ENCODE measurements around the gene ITPR2.

The ITPR2 gene

DNA sequence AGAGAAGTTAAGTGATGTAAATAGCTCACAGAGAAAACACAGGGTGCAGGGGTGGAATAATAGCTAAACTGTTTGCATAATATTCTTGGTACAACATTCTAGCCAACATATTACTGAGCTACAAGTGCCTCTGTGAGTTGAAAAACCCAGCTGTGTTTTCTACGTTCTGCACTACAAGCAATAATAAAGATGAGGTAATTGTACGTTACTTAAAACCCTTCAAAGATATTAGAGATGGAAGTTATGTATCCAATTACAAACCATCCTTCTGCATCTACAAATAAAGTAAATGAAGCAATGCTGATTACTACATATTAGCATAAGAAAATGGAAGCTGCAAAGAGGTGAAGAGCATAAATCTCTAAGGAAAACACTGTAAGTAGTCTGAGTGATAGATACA is 366.3 kb downstream of the ITPR2 start:
- CTCF ChIA-PET = interaction anchor here (1.3 to 2.0 kb wide), 3 partner anchors 21 to 37 kb away, joined by 3 to 7 read pairs (median 3); no protein-coding TSS in a partner anchor
- DNase-seq (ENCODE audit: extremely low spot score) = no peak

DNA sequence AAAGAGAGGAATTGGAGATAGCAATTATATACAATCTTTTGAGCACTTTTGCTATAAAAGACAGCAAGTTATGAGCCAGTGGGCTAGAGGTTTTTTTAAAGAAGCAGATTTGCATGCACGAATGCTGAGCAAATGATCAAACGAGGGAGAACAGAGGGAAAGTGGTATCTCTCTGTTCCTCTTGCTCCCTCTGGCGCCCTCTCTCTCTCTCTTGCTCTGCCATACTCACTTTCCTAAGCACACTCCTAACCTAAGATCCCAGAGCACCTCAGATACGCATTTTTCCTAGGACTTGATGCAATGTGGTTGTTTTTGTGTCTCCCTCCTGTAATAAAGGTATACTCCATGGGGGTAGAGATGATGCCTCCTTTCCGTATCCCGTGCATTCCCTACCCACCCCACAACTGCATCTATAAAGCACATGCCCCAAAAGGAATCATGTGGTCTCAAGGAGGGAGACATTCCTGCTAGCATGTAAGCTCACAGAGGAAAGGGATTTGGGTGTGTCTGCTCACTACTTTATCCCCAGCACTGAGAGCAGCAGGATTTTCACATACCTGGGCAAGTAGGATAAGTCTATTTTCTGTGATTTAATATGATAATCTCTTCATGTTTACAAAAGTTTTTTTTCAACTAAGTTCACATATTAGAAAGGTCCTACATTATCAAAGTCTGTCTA is 367.4 kb downstream of the ITPR2 start:
- no peak for DNase-seq (ENCODE audit: extremely low spot score)
- TF ChIP-seq, protein P1, sequence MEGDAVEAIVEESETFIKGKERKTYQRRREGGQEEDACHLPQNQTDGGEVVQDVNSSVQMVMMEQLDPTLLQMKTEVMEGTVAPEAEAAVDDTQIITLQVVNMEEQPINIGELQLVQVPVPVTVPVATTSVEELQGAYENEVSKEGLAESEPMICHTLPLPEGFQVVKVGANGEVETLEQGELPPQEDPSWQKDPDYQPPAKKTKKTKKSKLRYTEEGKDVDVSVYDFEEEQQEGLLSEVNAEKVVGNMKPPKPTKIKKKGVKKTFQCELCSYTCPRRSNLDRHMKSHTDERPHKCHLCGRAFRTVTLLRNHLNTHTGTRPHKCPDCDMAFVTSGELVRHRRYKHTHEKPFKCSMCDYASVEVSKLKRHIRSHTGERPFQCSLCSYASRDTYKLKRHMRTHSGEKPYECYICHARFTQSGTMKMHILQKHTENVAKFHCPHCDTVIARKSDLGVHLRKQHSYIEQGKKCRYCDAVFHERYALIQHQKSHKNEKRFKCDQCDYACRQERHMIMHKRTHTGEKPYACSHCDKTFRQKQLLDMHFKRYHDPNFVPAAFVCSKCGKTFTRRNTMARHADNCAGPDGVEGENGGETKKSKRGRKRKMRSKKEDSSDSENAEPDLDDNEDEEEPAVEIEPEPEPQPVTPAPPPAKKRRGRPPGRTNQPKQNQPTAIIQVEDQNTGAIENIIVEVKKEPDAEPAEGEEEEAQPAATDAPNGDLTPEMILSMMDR (IDR thresholded peaks at IDR 0.05; ENCODE audit: control extremely low read depth, extremely low read depth, low read depth, missing control alignments) = no peak
- CTCF ChIA-PET = interaction anchor here (1.3 to 2.0 kb wide), 3 partner anchors 20 to 36 kb away, joined by 3 to 7 read pairs (median 3); no protein-coding TSS in a partner anchor
- POLR2A ChIA-PET = no interaction called here

More for the DNA sequence above, 366.3 kb downstream of the ITPR2 start:
- TF ChIP-seq, protein P1 (IDR thresholded peaks at IDR 0.05; ENCODE audit: control extremely low read depth, extremely low read depth, low read depth, missing control alignments) = no peak
- POLR2A ChIA-PET = no interaction called here

DNA sequence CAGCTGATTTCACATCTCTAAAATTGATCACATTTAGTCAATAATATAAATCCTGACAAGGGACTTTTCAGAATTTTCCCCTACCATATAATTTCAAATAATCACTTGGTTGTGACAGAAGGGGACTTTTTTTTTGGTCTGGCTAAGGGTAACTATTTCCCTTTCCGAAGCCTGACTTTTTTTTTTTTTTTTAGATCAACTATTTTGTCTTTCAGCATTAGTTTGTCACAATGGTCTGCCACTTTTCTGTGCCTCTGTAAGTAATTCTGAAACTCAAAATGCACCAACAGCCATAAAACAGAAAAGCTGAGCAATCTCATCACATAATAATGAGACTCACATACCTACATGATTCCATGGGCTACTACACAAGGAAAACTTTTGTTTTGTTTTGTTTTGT is 371.2 kb downstream of the ITPR2 start:
- CTCF ChIA-PET = no interaction called here
- DNase-seq (ENCODE audit: extremely low spot score) = no peak
- TF ChIP-seq, protein P1 (IDR thresholded peaks at IDR 0.05; ENCODE audit: control extremely low read depth, extremely low read depth, low read depth, missing control alignments) = no peak
- POLR2A ChIA-PET = no interaction called here

DNA sequence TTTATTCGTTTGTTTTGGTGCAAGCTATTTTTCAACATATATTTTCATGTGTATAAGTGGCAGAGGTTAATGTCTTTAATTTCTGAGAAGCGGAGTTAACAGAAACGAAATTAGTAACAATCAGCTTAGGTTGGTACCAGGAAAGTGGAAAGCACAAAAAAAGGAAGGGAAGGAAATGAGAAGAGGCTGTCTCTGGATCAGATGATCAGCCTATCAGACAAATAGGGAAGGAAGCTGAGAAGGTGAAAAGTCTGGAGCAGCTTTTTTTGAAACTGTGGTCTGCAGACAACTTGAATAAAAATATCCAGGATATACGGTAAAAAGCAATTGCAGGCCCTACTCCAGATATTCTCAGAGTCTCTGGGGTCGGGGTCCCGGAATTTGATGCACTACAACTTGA is 372.6 kb downstream of the ITPR2 start:
- DNase-seq (ENCODE audit: extremely low spot score) = no peak
- POLR2A ChIA-PET = no interaction called here
- TF ChIP-seq, protein P1 (IDR thresholded peaks at IDR 0.05; ENCODE audit: control extremely low read depth, extremely low read depth, low read depth, missing control alignments) = no peak
- CTCF ChIA-PET = interaction anchor here (0.8 kb wide), 1 partner anchor 15 kb away, joined by 5 read pairs; no protein-coding TSS in a partner anchor

DNA sequence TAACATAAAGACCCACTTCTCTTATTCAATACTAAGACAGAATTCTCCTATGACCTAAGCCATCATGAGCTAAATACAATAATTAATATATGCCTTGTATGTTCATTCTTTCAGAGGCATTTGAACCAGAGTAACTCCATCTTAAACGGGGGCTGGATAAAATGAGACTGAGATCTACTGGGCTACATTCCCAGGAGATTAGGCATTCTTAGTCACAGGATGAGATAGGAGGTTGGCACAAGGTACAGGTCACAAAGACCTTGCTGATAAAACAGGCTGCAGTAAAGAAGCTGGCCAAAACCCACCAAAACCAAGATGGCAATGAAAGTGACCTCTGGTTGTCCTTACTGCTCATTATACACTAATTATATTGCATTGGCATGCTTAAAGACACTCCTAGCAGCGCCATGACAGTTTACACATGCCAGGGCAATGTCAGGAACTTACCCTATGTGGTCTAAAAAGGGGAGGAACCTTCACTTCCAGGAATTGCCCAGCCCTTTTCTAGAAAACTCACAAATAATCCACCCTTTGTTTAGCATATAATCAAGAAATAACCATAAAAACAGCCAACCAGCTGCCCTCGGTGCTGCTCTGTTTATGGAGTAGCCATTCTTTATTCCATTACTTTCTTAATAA is 376.9 kb downstream of the ITPR2 start:
- TF ChIP-seq, protein P1 (IDR thresholded peaks at IDR 0.05; ENCODE audit: control extremely low read depth, extremely low read depth, low read depth, missing control alignments) = no peak
- ChIA-PET POLR2A (no interaction called here), CTCF (interaction anchor here (1.4 kb wide), 1 partner anchor 22 kb away, joined by 3 read pairs; no protein-coding TSS in a partner anchor)
- no peak for DNase-seq (ENCODE audit: extremely low spot score)

DNA sequence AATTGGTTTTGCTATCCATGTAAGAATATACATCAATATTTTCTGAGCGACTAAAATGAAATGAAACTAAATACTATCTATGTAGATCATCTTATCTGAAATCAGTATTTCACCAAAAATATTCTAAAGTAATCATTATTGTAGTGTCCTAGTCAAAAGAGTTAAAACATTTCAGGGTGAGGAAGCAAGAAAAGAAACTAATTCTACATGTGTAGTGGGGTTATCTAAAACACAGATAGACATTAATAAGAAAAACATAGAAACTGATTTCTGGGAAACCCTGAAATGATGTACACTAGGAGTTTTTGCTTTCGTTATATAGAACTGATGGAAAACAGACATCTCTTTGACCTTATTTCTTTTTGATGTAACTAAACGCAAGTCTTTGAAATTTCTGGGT is 379.7 kb downstream of the ITPR2 start:
- TF ChIP-seq, protein P1 (IDR thresholded peaks at IDR 0.05; ENCODE audit: control extremely low read depth, extremely low read depth, low read depth, missing control alignments) = no peak
- DNase-seq (ENCODE audit: extremely low spot score) = no peak
- ChIA-PET POLR2A (no interaction called here), CTCF (no interaction called here)

Data from GM10248 (cell line).